GM12878 (cell line): ENCODE results near the gene SHC3.

Experiments used
- CTCF ChIP-seq, 3 experiments: IDR thresholded peaks in 2 of 3; conservative IDR thresholded peaks in 1 of 3; 2 replicates each; pipeline ENCODE4 v1.5.1; 2011; ENCODE audit warnings: low read depth in 3 of 3, low read length in 3 of 3, mild to moderate bottlenecking in 3 of 3, control low read depth in 2 of 3, moderate library complexity in 2 of 3, inconsistent platforms in 1 of 3, mixed read lengths in 1 of 3; ENCODE audit not compliant: control insufficient read depth in 2 of 3, insufficient read depth in 1 of 3; ENCODE audit errors: extremely low read depth in 1 of 3
- POLR2A ChIP-seq: IDR thresholded peaks from 2 replicates; pipeline ENCODE4 v1.6.1; 2011; ENCODE audit warnings: low read depth, mild to moderate bottlenecking, low read length
- USF1 ChIP-seq: IDR thresholded peaks from 2 replicates; pipeline ENCODE4 v1.6.1; 2011; ENCODE audit warnings: borderline replicate concordance, low read depth, mild to moderate bottlenecking, moderate library complexity, mixed read lengths, low read length; ENCODE audit not compliant: insufficient read depth; ENCODE audit errors: extremely low read length
- ZNF24 ChIP-seq: fragments of 450-650 bp; IDR thresholded peaks from 2 replicates; pipeline ENCODE4 v1.6.1; 2017; ENCODE audit warnings: antibody characterized with exemption, mild to moderate bottlenecking

GRCh38 chr9:88993871-88994460 lies 184.7 kb downstream of the SHC3 start:
- no peak for TF ChIP-seq CTCF (IDR thresholded peaks at IDR 0.05 in 2 of 3, conservative IDR thresholded peaks at IDR 0.05 in 1 of 3; ENCODE audit: control insufficient read depth in 2 of 3, extremely low read depth in 1 of 3, insufficient read depth in 1 of 3, low read depth in 3 of 3, low read length in 3 of 3)
- TF ChIP-seq USF1, result no peak
- no peak for TF ChIP-seq POLR2A
- TF ChIP-seq ZNF24, result no peak
